NT2/D1 (cell line): ENCODE data around the gene CFAP74.

ENCODE experiments used
- YY1 ChIP-seq: IDR thresholded peaks from 2 replicates; pipeline ENCODE4 v1.6.1; 2011; ENCODE audit not compliant: insufficient read length, insufficient read depth
- ZNF274 ChIP-seq: IDR thresholded peaks from 2 replicates; pipeline ENCODE4 v1.6.1; 2011; ENCODE audit warnings: mild to moderate bottlenecking, low read depth, low read length

DNA sequence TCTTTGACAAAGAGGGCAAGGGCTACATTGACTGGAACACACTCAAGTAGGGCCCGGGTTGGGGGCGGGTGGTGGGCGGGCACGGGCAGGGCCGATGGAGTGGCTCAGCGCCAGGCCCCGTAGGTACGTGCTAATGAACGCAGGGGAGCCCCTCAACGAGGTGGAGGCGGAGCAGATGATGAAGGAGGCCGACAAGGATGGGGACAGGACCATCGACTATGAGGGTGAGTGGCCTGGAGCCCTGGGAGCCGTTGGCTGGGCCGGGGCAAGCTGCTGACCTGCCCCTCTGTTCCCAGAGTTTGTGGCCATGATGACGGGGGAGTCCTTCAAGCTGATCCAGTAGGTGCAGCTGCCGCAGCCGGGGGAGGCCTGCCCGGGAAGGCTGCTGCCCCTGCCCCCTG lies 86.7 kb downstream of the CFAP74 start:
- TF ChIP-seq ZNF274 (no peak), YY1 (no peak)
